ENCODE measurements around the gene SLC24A1. TPM values are rescaled to one million over a fixed set of nuclear protein-coding genes. Genes with fewer than 3 reads are reported as not detected.

SLC24A1 gene
- total RNA-seq, 1 donor from 2014 or later: 5.4 TPM

DNA sequence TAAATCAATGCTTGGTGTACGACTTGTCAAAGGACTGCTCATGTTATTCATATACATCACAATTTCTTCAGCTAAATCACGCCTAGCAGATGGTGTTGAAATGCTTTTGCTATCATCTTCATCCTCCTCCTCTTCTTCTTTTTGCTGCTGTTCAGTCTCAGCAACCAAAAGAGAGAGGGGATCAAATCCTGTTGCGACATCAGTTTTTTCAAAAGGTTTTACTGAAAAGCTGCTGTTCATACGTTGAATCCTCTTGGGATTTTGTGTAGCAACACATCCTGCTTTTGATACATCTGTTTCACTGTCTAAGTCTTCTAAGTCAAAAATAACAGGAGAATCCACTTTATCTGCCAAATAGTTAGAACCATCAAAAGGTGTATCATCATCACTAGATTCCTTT lies 69.0 kb downstream of the SLC24A1 start:
- Mint-ChIP-seq H3K4me3 (no peak overlapping the region), H3K36me3 (ENCODE audit: low read depth) (peaks cover 8% of the 10 kb centered on the region), H3K9me3 (no peaks in the 10 kb centered on the region), H3K27me3 (ENCODE audit: low read depth) (no peaks in the 10 kb centered on the region), H3K4me1 (no peaks in the 10 kb centered on the region), H3K27ac (ENCODE audit: unreplicated experiment) (no peak overlapping the region)
- TF ChIP-seq, protein P1, sequence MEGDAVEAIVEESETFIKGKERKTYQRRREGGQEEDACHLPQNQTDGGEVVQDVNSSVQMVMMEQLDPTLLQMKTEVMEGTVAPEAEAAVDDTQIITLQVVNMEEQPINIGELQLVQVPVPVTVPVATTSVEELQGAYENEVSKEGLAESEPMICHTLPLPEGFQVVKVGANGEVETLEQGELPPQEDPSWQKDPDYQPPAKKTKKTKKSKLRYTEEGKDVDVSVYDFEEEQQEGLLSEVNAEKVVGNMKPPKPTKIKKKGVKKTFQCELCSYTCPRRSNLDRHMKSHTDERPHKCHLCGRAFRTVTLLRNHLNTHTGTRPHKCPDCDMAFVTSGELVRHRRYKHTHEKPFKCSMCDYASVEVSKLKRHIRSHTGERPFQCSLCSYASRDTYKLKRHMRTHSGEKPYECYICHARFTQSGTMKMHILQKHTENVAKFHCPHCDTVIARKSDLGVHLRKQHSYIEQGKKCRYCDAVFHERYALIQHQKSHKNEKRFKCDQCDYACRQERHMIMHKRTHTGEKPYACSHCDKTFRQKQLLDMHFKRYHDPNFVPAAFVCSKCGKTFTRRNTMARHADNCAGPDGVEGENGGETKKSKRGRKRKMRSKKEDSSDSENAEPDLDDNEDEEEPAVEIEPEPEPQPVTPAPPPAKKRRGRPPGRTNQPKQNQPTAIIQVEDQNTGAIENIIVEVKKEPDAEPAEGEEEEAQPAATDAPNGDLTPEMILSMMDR (conservative IDR thresholded peaks at IDR 0.05): no peak
- no peak for DNase-seq (ENCODE audit: low read depth, low spot score)

DNA sequence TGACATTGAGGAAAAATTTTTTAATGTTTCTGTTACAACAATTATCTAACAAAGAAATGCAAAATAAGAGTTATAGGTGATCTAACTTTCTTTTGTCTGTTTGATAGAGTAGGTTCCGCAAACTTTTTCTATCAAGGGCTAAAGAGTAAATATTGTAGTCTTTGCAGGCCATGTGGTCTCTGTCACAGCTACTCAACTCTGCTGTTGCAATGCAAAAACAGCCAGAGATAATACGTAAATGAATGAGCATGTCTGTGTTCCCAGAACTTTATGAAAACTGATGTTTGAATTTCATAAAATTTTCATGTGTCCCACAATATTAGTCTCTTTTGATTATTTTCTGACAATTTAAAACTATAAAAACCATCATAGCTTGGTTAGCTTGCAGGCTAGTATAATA lies 73.3 kb downstream of the SLC24A1 start:
- peaks cover 3% of the 10 kb centered on the region for H3K36me3 Mint-ChIP-seq (ENCODE audit: low read depth)
- H3K9me3 Mint-ChIP-seq: no peaks in the 10 kb centered on the region
- TF ChIP-seq, protein P1 (conservative IDR thresholded peaks at IDR 0.05): no peak
- no peaks in the 10 kb centered on the region for H3K4me1 Mint-ChIP-seq
- H3K27me3 Mint-ChIP-seq (ENCODE audit: low read depth): no peaks in the 10 kb centered on the region
- no peak overlapping the region for H3K4me3 Mint-ChIP-seq
- DNase-seq (ENCODE audit: low read depth, low spot score): no peak
- H3K27ac Mint-ChIP-seq (ENCODE audit: unreplicated experiment): no peak overlapping the region

Other genes starting within 250 kb of the SLC24A1 start
- gene IGDCC3, start 243.9 kb upstream of the SLC24A1 start, total RNA-seq: 298 and 300 TPM in 2 replicates
- 19.8 and 19.9 TPM in 2 replicates for gene IGDCC4, start 199.0 kb upstream of the SLC24A1 start, total RNA-seq
- 26.1 and 26.2 TPM in 2 replicates for gene DPP8, start 104.2 kb upstream of the SLC24A1 start, total RNA-seq
- gene HACD3, start 91.5 kb upstream of the SLC24A1 start, total RNA-seq: 147 and 153 TPM in 2 replicates
- 53.1 and 54.6 TPM in 2 replicates for gene INTS14, start 10.8 kb upstream of the SLC24A1 start, total RNA-seq
- 9.1 and 11.2 TPM in 2 replicates for gene DENND4A, start 170.4 kb downstream of the SLC24A1 start, total RNA-seq
- 212 and 214 TPM in 2 replicates for gene RAB11A, start 247.6 kb downstream of the SLC24A1 start, total RNA-seq

Data from neural crest cell (in vitro differentiated cells).